ENCODE data around the gene OCA2. TPM values are rescaled to one million over a fixed set of nuclear protein-coding genes. Genes with fewer than 3 reads are reported as not detected.
A peak's percentile ranks its signal among the peaks of the same experiment; 100 is the strongest.
"Not testable (repeated sequence)": the region's sequence is repeated elsewhere in the genome, so short reads cannot be mapped to it uniquely, and the experiment has no call there.

OCA2 gene
- 0.04 TPM for polyA plus RNA-seq (2013, experiment 1 of 2)
- polyA plus RNA-seq (2013, experiment 2 of 2), result 0.07 TPM

DNA sequence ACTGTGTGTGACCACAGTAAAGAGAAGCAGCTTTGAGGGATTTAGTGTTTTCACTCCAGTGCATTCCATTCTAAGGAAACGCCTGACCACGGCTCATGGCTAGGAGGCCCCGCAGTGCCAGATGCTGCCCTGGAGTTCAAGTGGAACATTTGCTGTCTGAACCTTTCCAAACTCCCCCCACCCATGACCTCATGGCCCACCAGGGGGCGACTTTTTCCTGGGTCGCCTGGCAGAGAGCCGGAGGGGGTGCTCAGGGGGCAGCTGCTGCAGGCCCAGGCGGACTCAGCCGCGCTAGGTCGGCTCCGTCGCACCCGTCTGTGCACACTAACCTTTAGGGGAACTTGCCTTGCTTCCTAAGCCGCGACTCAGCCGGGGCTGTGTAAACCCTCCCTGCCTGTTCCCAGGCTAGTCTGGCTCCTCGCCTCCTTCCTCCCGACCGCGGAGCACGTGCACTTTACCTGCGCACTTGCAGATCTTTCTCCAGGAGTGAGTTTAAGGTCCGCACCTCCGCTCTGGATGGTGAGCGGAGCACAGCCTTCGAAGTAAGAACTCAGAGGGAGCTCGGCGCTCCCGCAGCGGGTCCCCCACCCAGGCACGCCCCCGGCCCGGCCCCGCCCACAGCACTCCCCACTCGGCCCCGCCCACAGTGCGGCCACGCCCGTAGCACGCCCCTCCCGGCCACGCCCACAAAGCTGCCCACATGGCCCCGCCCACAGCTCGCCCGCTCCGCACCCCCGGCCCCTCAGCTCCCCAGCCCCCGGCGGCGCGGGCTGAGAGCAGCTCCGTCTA lies at the start of gene OCA2:
Gene OCA2, minus strand, starts transcription at position 550 of the 789 bp plus-strand sequence. CDS start 17,441 bp downstream, outside the sequence.
- Histone ChIP-seq H4K8ac (ENCODE audit: low read length) (no peak within 1 kb of the TSS), H3K27me3 (ENCODE audit: control insufficient read depth in 1 of 2, insufficient read depth in 1 of 2, low read length in 2 of 2) (peaks cover 37 to 89% of the 10 kb centered on the region in 2 experiments), H3K9me3 (ENCODE audit: control insufficient read depth, low read length) (no peaks in the 10 kb centered on the region), H3K4me1 (ENCODE audit: control insufficient read depth, insufficient read depth, low read depth, low read length) (peaks cover 41% of the 10 kb centered on the region), H3K14ac (ENCODE audit: low read length in 2 of 2) (no peak within 1 kb of the TSS), H3K79me1 (replicated peaks; ENCODE audit: low read length, poor library complexity, severe bottlenecking) (no peaks in the 10 kb centered on the region), H2BK12ac (ENCODE audit: low read length in 2 of 2) (no peak within 1 kb of the TSS), H3K36me3 (ENCODE audit: control insufficient read depth in 1 of 2, insufficient read depth in 2 of 2, low read depth in 1 of 2, low read length in 2 of 2) (no peaks in the 10 kb centered on the region), H2BK15ac (ENCODE audit: low read depth, poor library complexity, severe bottlenecking) (peak within 1 kb of the TSS; percentile 32), H3K23ac (ENCODE audit: low read length in 2 of 2) (no peak within 1 kb of the TSS), H3K27ac (ENCODE audit: low read length, poor library complexity, severe bottlenecking) (peak within 1 kb of the TSS; percentile 48), H4K91ac (ENCODE audit: low read length) (peak within 1 kb of the TSS; percentile 27), H3K9ac (ENCODE audit: low read length) (no peak within 1 kb of the TSS), H2AFZ (ENCODE audit: low read depth, low read length) (no peak within 1 kb of the TSS), H3K18ac (ENCODE audit: low read depth in 1 of 2, low read length in 2 of 2) (peak within 1 kb of the TSS; percentile 18 to 52), H3K4me2 (ENCODE audit: low read length, poor library complexity, severe bottlenecking) (peak within 1 kb of the TSS; percentile 61), H3K4ac (ENCODE audit: low read depth in 1 of 2, low read length in 2 of 2) (no peak within 1 kb of the TSS), H3K4me3 (ENCODE audit: insufficient read depth in 1 of 2, low read depth in 1 of 2, low read length in 2 of 2) (peak within 1 kb of the TSS in 1 of 2 experiments; percentile 31), H2BK120ac (ENCODE audit: low read depth, low read length) (peak within 1 kb of the TSS; percentile 35), H2AK5ac (ENCODE audit: low read length, severe bottlenecking) (no peak within 1 kb of the TSS), H2BK5ac (ENCODE audit: low read depth, low read length, poor library complexity, severe bottlenecking) (no peak within 1 kb of the TSS)
- DNase-seq, result peak; percentile 73
- 3% methylated on average over 44 of the region's 52 CpGs for WGBS

DNA sequence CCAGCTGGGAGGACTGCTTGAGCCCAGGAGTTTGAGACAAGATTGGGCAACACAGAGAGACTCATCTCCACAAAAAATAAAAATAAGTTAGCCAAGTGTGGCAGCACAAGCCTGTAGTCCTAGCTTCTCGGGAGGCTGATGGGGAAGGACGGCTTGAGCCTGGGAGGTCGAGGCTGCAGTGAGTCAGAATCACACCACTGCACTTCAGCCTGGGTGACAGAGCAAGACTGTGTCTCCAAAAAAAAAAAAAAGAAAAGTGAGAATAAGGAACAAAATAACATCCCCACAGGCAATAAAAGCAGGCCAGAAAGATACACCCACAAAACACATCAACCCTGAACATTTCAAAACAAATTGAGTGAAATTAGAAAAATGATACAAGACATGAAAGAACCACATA lies 48.7 kb upstream of the OCA2 start:
- Histone ChIP-seq H2AFZ (ENCODE audit: low read depth, low read length) (no peak overlapping the region), H3K27me3 (ENCODE audit: control insufficient read depth in 1 of 2, insufficient read depth in 1 of 2, low read length in 2 of 2) (no peaks in the 10 kb centered on the region), H2BK120ac (ENCODE audit: low read depth, low read length) (no peak overlapping the region), H3K4me2 (ENCODE audit: low read length, poor library complexity, severe bottlenecking) (no peak overlapping the region), H3K36me3 (ENCODE audit: control insufficient read depth in 1 of 2, insufficient read depth in 2 of 2, low read depth in 1 of 2, low read length in 2 of 2) (peaks cover 34 to 52% of the 10 kb centered on the region in 2 experiments), H3K4me3 (ENCODE audit: insufficient read depth in 1 of 2, low read depth in 1 of 2, low read length in 2 of 2) (no peak overlapping the region), H3K79me1 (replicated peaks; ENCODE audit: low read length, poor library complexity, severe bottlenecking) (peaks cover 32% of the 10 kb centered on the region), H3K27ac (ENCODE audit: low read length, poor library complexity, severe bottlenecking) (no peak overlapping the region), H2BK12ac (ENCODE audit: low read length in 2 of 2) (no peak overlapping the region), H2BK5ac (ENCODE audit: low read depth, low read length, poor library complexity, severe bottlenecking) (no peak overlapping the region), H2BK15ac (ENCODE audit: low read depth, poor library complexity, severe bottlenecking) (no peak overlapping the region), H3K4me1 (ENCODE audit: control insufficient read depth, insufficient read depth, low read depth, low read length) (peaks cover 1% of the 10 kb centered on the region), H3K9me3 (ENCODE audit: control insufficient read depth, low read length) (peaks cover 5% of the 10 kb centered on the region), H3K18ac (ENCODE audit: low read depth in 1 of 2, low read length in 2 of 2) (no peak overlapping the region), H3K4ac (ENCODE audit: low read depth in 1 of 2, low read length in 2 of 2) (no peak overlapping the region), H3K23ac (ENCODE audit: low read length in 2 of 2) (no peak overlapping the region), H3K14ac (ENCODE audit: low read length in 2 of 2) (no peak overlapping the region), H2AK5ac (ENCODE audit: low read length, severe bottlenecking) (no peak overlapping the region), H4K91ac (ENCODE audit: low read length) (no peak overlapping the region), H3K9ac (ENCODE audit: low read length) (no peak overlapping the region), H4K8ac (ENCODE audit: low read length) (no peak overlapping the region)
- WGBS, result 87% methylated on average over 3 of the region's 3 CpGs
- DNase-seq, result peak; percentile 29

DNA sequence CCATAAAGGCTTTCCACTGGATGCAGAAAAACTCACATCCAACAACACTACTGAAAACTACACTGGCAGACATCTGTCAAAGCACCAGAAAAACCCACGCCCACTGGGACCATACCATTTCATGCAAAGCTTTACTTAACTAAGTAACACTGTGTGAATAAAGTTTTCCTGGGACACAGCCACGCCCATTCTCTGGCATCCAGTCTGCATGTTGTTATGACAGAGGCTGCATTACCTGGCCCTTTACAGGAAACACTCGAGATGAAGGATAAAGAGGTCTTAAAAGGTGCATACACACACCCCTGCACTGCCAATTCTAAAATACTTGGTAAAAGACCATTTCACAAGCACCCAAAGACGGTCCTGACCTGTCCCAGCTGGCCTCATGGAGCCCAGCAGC lies 46.3 kb upstream of the OCA2 start:
- Histone ChIP-seq H3K79me1 (replicated peaks; ENCODE audit: low read length, poor library complexity, severe bottlenecking) (peaks cover 36% of the 10 kb centered on the region), H3K36me3 (ENCODE audit: control insufficient read depth in 1 of 2, insufficient read depth in 2 of 2, low read depth in 1 of 2, low read length in 2 of 2) (peaks cover 44 to 55% of the 10 kb centered on the region in 2 experiments)
- H3K9me3 ChIP-seq (ENCODE audit: control insufficient read depth, low read length); H3K27ac ChIP-seq (ENCODE audit: low read length, poor library complexity, severe bottlenecking); DNase-seq; H3K4me3 ChIP-seq (ENCODE audit: insufficient read depth in 1 of 2, low read depth in 1 of 2, low read length in 2 of 2); H3K27me3 ChIP-seq (ENCODE audit: control insufficient read depth in 1 of 2, insufficient read depth in 1 of 2, low read length in 2 of 2); H2BK15ac ChIP-seq (ENCODE audit: low read depth, poor library complexity, severe bottlenecking); H3K4me1 ChIP-seq (ENCODE audit: control insufficient read depth, insufficient read depth, low read depth, low read length); H3K9ac ChIP-seq (ENCODE audit: low read length); H3K23ac ChIP-seq (ENCODE audit: low read length in 2 of 2); H2AK5ac ChIP-seq (ENCODE audit: low read length, severe bottlenecking); H3K4me2 ChIP-seq (ENCODE audit: low read length, poor library complexity, severe bottlenecking); H3K4ac ChIP-seq (ENCODE audit: low read depth in 1 of 2, low read length in 2 of 2); H4K91ac ChIP-seq (ENCODE audit: low read length); H2BK120ac ChIP-seq (ENCODE audit: low read depth, low read length); H4K8ac ChIP-seq (ENCODE audit: low read length); H2BK5ac ChIP-seq (ENCODE audit: low read depth, low read length, poor library complexity, severe bottlenecking); H2AFZ ChIP-seq (ENCODE audit: low read depth, low read length); H3K18ac ChIP-seq (ENCODE audit: low read depth in 1 of 2, low read length in 2 of 2); H3K14ac ChIP-seq (ENCODE audit: low read length in 2 of 2); H2BK12ac ChIP-seq (ENCODE audit: low read length in 2 of 2): not testable (repeated sequence)
- WGBS, result over 99% methylated on average over 4 of the region's 4 CpGs

DNA sequence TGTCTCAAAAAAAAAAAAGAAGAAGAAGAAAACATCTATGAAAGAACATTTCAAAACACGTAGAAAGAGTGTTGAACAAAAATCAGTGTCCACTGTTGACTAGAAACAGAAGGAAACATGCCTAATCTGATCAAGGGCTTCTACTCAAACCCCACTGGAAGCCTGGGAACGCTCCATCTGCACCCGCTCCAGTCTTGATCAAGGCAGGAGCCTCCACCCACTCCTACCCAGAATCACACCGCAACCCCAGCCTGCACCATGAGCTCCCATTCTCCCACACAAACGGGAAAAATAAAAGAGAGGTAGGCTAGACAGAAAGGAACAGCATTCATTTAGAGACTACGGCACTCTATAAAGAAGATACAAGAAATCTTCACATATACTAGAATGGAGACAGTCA lies 40.9 kb upstream of the OCA2 start:
- Histone ChIP-seq H3K4me1 (ENCODE audit: control insufficient read depth, insufficient read depth, low read depth, low read length) (no peaks in the 10 kb centered on the region), H2AFZ (ENCODE audit: low read depth, low read length) (no peak overlapping the region), H2BK12ac (ENCODE audit: low read length in 2 of 2) (no peak overlapping the region), H3K18ac (ENCODE audit: low read depth in 1 of 2, low read length in 2 of 2) (no peak overlapping the region), H3K4me3 (ENCODE audit: insufficient read depth in 1 of 2, low read depth in 1 of 2, low read length in 2 of 2) (no peak overlapping the region), H3K36me3 (ENCODE audit: control insufficient read depth in 1 of 2, insufficient read depth in 2 of 2, low read depth in 1 of 2, low read length in 2 of 2) (peaks cover 37 to 74% of the 10 kb centered on the region in 2 experiments), H3K9ac (ENCODE audit: low read length) (no peak overlapping the region), H2BK120ac (ENCODE audit: low read depth, low read length) (no peak overlapping the region), H4K91ac (ENCODE audit: low read length) (no peak overlapping the region), H3K27ac (ENCODE audit: low read length, poor library complexity, severe bottlenecking) (no peak overlapping the region), H4K8ac (ENCODE audit: low read length) (no peak overlapping the region), H3K23ac (ENCODE audit: low read length in 2 of 2) (no peak overlapping the region), H3K4ac (ENCODE audit: low read depth in 1 of 2, low read length in 2 of 2) (no peak overlapping the region), H3K79me1 (replicated peaks; ENCODE audit: low read length, poor library complexity, severe bottlenecking) (peaks cover 24% of the 10 kb centered on the region), H3K14ac (ENCODE audit: low read length in 2 of 2) (no peak overlapping the region), H3K4me2 (ENCODE audit: low read length, poor library complexity, severe bottlenecking) (no peak overlapping the region), H3K27me3 (ENCODE audit: control insufficient read depth in 1 of 2, insufficient read depth in 1 of 2, low read length in 2 of 2) (no peaks in the 10 kb centered on the region), H2BK15ac (ENCODE audit: low read depth, poor library complexity, severe bottlenecking) (no peak overlapping the region), H3K9me3 (ENCODE audit: control insufficient read depth, low read length) (no peaks in the 10 kb centered on the region), H2BK5ac (ENCODE audit: low read depth, low read length, poor library complexity, severe bottlenecking) (no peak overlapping the region), H2AK5ac (ENCODE audit: low read length, severe bottlenecking) (no peak overlapping the region)
- DNase-seq, result no peak
- 93% methylated on average over 3 of the region's 6 CpGs for WGBS
